NCI-H1436 treated with DMSO at 0.1 percent for 48 hours (cell line): Measurements from ENCODE around the gene LIF.

ENCODE experiments used
- DNase-seq: peaks from one replicate; lab custom pipeline; 2025; lab: John Stamatoyannopoulos, UW

LIF gene

GRCh38 chr22:30245985-30246813, at the start of gene LIF:
Gene LIF, minus strand, starts transcription at chr22:30246759. Its CDS starts 64 bp downstream, at chr22:30246695.
- no peak for DNase-seq

- DNase-seq: no peak
Measured at GRCh38 chr22:30296324-30296723, 49.8 kb upstream of the LIF start.

- DNase-seq: no peak
Measured at GRCh38 chr22:30295576-30295975, 49.0 kb upstream of the LIF start.

GRCh38 chr22:30294830-30295229, 48.3 kb upstream of the LIF start:
- no peak for DNase-seq

- no peak for DNase-seq
Measured at GRCh38 chr22:30294066-30294465, 47.5 kb upstream of the LIF start.

GRCh38 chr22:30293026-30293425, 46.5 kb upstream of the LIF start:
- DNase-seq: no peak

- DNase-seq: no peak
Measured at GRCh38 chr22:30292069-30292970, 45.8 kb upstream of the LIF start.

GRCh38 chr22:30291058-30291892, 44.7 kb upstream of the LIF start:
- DNase-seq: no peak

- no peak for DNase-seq
Measured at GRCh38 chr22:30290342-30291057, 43.9 kb upstream of the LIF start.

GRCh38 chr22:30289980-30290313, 43.4 kb upstream of the LIF start:
- DNase-seq: no peak

- DNase-seq: peak; percentile 84
Measured at GRCh38 chr22:30289141-30289979, 42.8 kb upstream of the LIF start, which contains the start of gene CASTOR1. Gene CASTOR1, minus strand, starts transcription at chr22:30289505. Its CDS starts 8 bp downstream, at chr22:30289497.

- no peak for DNase-seq
Measured at GRCh38 chr22:30288419-30289140, 42.0 kb upstream of the LIF start.

- DNase-seq: no peak
Measured at GRCh38 chr22:30287648-30288418, 41.3 kb upstream of the LIF start.

GRCh38 chr22:30286813-30287647, 40.5 kb upstream of the LIF start:
- no peak for DNase-seq

- DNase-seq: no peak
Measured at GRCh38 chr22:30286331-30286730, 39.8 kb upstream of the LIF start.

- DNase-seq: no peak
Measured at GRCh38 chr22:30285846-30286200, 39.3 kb upstream of the LIF start.

- DNase-seq: no peak
Measured at GRCh38 chr22:30285176-30285845, 38.8 kb upstream of the LIF start.

GRCh38 chr22:30284666-30285065, 38.1 kb upstream of the LIF start:
- no peak for DNase-seq
